K562 (cell line): Measurements from ENCODE around the gene PPY. TPM values are rescaled to one million over a fixed set of nuclear protein-coding genes. Genes with fewer than 3 reads are reported as not detected.

Experiments
- ATAC-seq: fragments of 200-7000 bp; cut with Tn5 transposase; 3 replicates; pipeline ENCODE4 v1.9.1; 2020; ENCODE audit warnings: moderate library complexity
- BruUV-seq: library from RNA; stranded (reverse); fragments of 400-500 nt; replicated peaks from 2 replicates; lab custom pipeline; 2021; lab: Mats Ljungman, UMichigan
- CTCF ChIA-PET: fragments of 300-600 bp; formaldehyde crosslinking; extraction: SDS; loops from one replicate; lab custom pipeline; 2021; ENCODE audit warnings: low intra/inter-chr PET ratio; lab: Yijun Ruan, JAX
- POLR2A ChIA-PET: fragments of 300-600, 350-650 bp; sonication (Branson Sonifier 250); formaldehyde crosslinking; extraction: SDS; loops from one replicate; lab custom pipeline; 2021; ENCODE audit warnings: antibody characterized with exemption, inconsistent platforms; lab: Yijun Ruan, JAX
- DNase-seq, 4 experiments: peaks; one replicate each; pipeline versions ENCODE4 v3.0.0 to v3.0.0-alpha.2; 2011 to 2018; ENCODE audit warnings: low spot score in 3 of 4, mixed read lengths in 3 of 4; ENCODE audit errors: extremely low read depth in 1 of 4
- FAIRE-seq: peaks from 2 replicates; lab custom pipeline; 2011; peaks lifted over from hg19 to GRCh38; lab: Jason Lieb, UNC
- H2AFZ ChIP-seq: 2 replicates; pipeline ENCODE4 v1.6.0; 2011; ENCODE audit warnings: low read depth, low read length, control low read depth, inconsistent platforms
- H3K27ac ChIP-seq: fragments of 200-600 bp; 3 replicates; pipeline ENCODE4 v1.8.0; 2011; ENCODE audit warnings: low read depth, mild to moderate bottlenecking, control low read depth, inconsistent platforms, low read length, moderate library complexity, mixed read lengths; ENCODE audit errors: extremely low read depth
- H3K27me3 ChIP-seq, 2 experiments: fragments of 300-600 bp in 1 of 2; 2 replicates in 1 of 2; 3 replicates in 1 of 2; pipeline versions ENCODE4 v1.6.0 to v1.8.0; 2011; ENCODE audit warnings: inconsistent platforms in 2 of 2, low read length in 2 of 2, mild to moderate bottlenecking in 1 of 2, mixed read lengths in 1 of 2, moderate library complexity in 1 of 2; ENCODE audit not compliant: control insufficient read depth in 2 of 2, insufficient read depth in 2 of 2
- H3K36me3 ChIP-seq: fragments of 300-600 bp; 3 replicates; pipeline ENCODE4 v1.8.0; 2011; ENCODE audit warnings: mild to moderate bottlenecking, low read length, inconsistent platforms; ENCODE audit not compliant: control insufficient read depth, insufficient read depth
- H3K4me1 ChIP-seq, 2 experiments: fragments of 200-600 bp in 1 of 2; replicated peaks in 1 of 2; 2 replicates in 1 of 2; 3 replicates in 1 of 2; pipeline versions ENCODE4 v1.5.1 to v1.8.0; 2011; ENCODE audit warnings: inconsistent platforms in 2 of 2, low read length in 2 of 2, mild to moderate bottlenecking in 1 of 2, mixed read lengths in 1 of 2, moderate library complexity in 1 of 2; ENCODE audit not compliant: control insufficient read depth in 2 of 2, insufficient read depth in 2 of 2
- H3K4me2 ChIP-seq: 2 replicates; pipeline ENCODE4 v1.6.1; 2011; ENCODE audit warnings: low read length, control low read depth, inconsistent platforms, mixed read lengths; ENCODE audit not compliant: insufficient read depth
- H3K4me3 ChIP-seq: fragments of 200-600 bp; sonication (generic), shearing (Covaris generic); 2 replicates; pipeline ENCODE4 v1.5.1; 2016; ENCODE audit warnings: control low read depth, inconsistent platforms
- H3K79me2 ChIP-seq: fragments of 200-600 bp; 3 replicates; pipeline ENCODE4 v1.8.0; 2011; ENCODE audit warnings: low read length, inconsistent platforms; ENCODE audit not compliant: control insufficient read depth, insufficient read depth
- H3K9ac ChIP-seq, 2 experiments: 2 replicates each; pipeline versions ENCODE4 v1.6.0 to v1.6.1; 2011; ENCODE audit warnings: low read depth in 2 of 2, low read length in 2 of 2, control low read depth in 1 of 2, inconsistent platforms in 1 of 2, mild to moderate bottlenecking in 1 of 2, mixed read lengths in 1 of 2; ENCODE audit not compliant: insufficient read depth in 1 of 2
- H3K9me1 ChIP-seq: one replicate; pipeline ENCODE4 v1.6.0; 2011; ENCODE audit warnings: inconsistent platforms, mild to moderate bottlenecking, low read length, moderate library complexity; ENCODE audit not compliant: control insufficient read depth, insufficient read depth
- H3K9me3 ChIP-seq: replicated peaks from 2 replicates; pipeline ENCODE4 v1.5.1; 2011; ENCODE audit warnings: low read depth, low read length, inconsistent platforms; ENCODE audit not compliant: control insufficient read depth, insufficient read depth
- H4K20me1 ChIP-seq: replicated peaks from 2 replicates; pipeline ENCODE4 v1.6.1; 2011; ENCODE audit warnings: low read length, inconsistent platforms, mixed read lengths; ENCODE audit not compliant: control insufficient read depth, insufficient read depth
- ARID1B ChIP-seq: fragments of 450-650 bp; IDR thresholded peaks from 2 replicates; pipeline ENCODE4 v1.6.1; 2016; ENCODE audit warnings: antibody characterized with exemption, mild to moderate bottlenecking, inconsistent platforms
- CHD4 ChIP-seq: fragments of 200-600 bp; sonication (generic); IDR thresholded peaks from 3 replicates; pipeline ENCODE4 v1.6.1; 2012; ENCODE audit warnings: low read depth, mild to moderate bottlenecking, mixed read lengths, low read length, inconsistent platforms; ENCODE audit not compliant: insufficient read depth, insufficient replicate concordance, poor library complexity, severe bottlenecking
- FOSL1 ChIP-seq: fragments of 200-800 bp; sonication (Bioruptor generic); conservative IDR thresholded peaks from 2 replicates; pipeline ENCODE4 v1.6.1; 2016; ENCODE audit warnings: missing genetic modification characterization, missing compliant biosample characterization
- MCM2 ChIP-seq: fragments of 450-650 bp; IDR thresholded peaks from 2 replicates; pipeline ENCODE4 v1.6.1; 2017; ENCODE audit warnings: low read depth, mild to moderate bottlenecking
- MEF2D ChIP-seq: conservative IDR thresholded peaks from 2 replicates; pipeline ENCODE4 v1.6.1; 2016; ENCODE audit warnings: low read depth, missing genetic modification characterization, missing compliant biosample characterization
- NBN ChIP-seq: fragments of 450-650 bp; IDR thresholded peaks from 2 replicates; pipeline ENCODE4 v1.6.1; 2016; ENCODE audit warnings: low read depth, mild to moderate bottlenecking
- NR1H2 ChIP-seq: sonication (generic); formaldehyde crosslinking; IDR thresholded peaks from 2 replicates; pipeline ENCODE4 v1.4.0; 2020; ENCODE audit warnings: mild to moderate bottlenecking, missing genetic modification reagents
- PHF8 ChIP-seq: fragments of 200-600 bp; sonication (generic); IDR thresholded peaks from 2 replicates; pipeline ENCODE4 v1.6.1; 2012; ENCODE audit warnings: mixed run types, mild to moderate bottlenecking, inconsistent platforms, low read length, moderate library complexity, borderline replicate concordance
- POLR2A ChIP-seq: fragments of 450-650 bp; conservative IDR thresholded peaks from 2 replicates; pipeline ENCODE4 v1.6.1; 2016
- RHOXF2B ChIP-seq: fragments of 250-450 bp; sonication (Bioruptor Pico); conservative IDR thresholded peaks from 2 replicates; pipeline ENCODE4 v1.5.1; 2021
- SMARCA4 ChIP-seq: fragments of 450-650 bp; IDR thresholded peaks from 2 replicates; pipeline ENCODE4 v1.6.1; 2016
- ZNF830 ChIP-seq: fragments of 250-450 bp; sonication (Bioruptor Pico); IDR thresholded peaks from 2 replicates; pipeline ENCODE4 v1.5.0; 2021; ENCODE audit warnings: mild to moderate bottlenecking
- WGBS: fragments of 100-300 bp; shearing (Covaris generic); methylation state at CpG from one replicate; pipeline ENCODE4 v1.1.6; 2016; ENCODE audit warnings: low coverage, mixed read lengths; ENCODE audit not compliant: insufficient coverage; ENCODE audit errors: missing lambda C conversion rate; 5-methylcytosine and 5-hydroxymethylcytosine counted together
- in situ Hi-C: fragments of 300-500 bp; cut with MboI; formaldehyde crosslinking; loops from 4 replicates; pipeline ENCODE4 v1.15.0; 2018; ENCODE audit warnings: inconsistent platforms, mixed read lengths
- intact Hi-C: fragments of 100-400 bp; cut with micrococcal nuclease; formaldehyde crosslinking; loops from 2 replicates; pipeline ENCODE4 v1.14.2; 2022
- polyA plus RNA-seq, 8 experiments: library from polyadenylated mRNA; depleted of rRNA in 4 of 8; stranded (reverse) in 5 of 8; unstranded in 3 of 8; fragments of >200 nt; fragmentation: Nextera tagmentation in 2 of 8; fragmentation: Illumina TruSeq in 1 of 8; extraction: Ambion mirVana in 2 of 8; extraction: Trizol in 1 of 8; gene quantifications; 2 replicates each; pipeline versions ENCODE4 v1.2.1 to v1.2.3, GENCODE V29; 2011 to 2014; ENCODE audit warnings: inconsistent platforms in 1 of 8, missing spikeins in 1 of 8
- total RNA-seq, 7 experiments: library from RNA; depleted of rRNA in 6 of 7; stranded (reverse); fragments of >200 nt in 6 of 7; fragmentation: Illumina TruSeq in 2 of 7; extraction: Trizol in 2 of 7; gene quantifications; 2 replicates each; pipeline versions ENCODE4 v1.2.1 to v1.2.3, GENCODE V29; 2011 to 2021; ENCODE audit warnings: low replicate concordance in 1 of 7
- TF ChIP-seq, protein P1 (sequence below): fragments of 450-650 bp; IDR thresholded peaks from 2 replicates; pipeline ENCODE4 v1.6.1; 2016; ENCODE audit warnings: mild to moderate bottlenecking
- TF ChIP-seq, protein P2 (sequence below): fragments of 200-800 bp; sonication (Bioruptor generic); IDR thresholded peaks from 2 replicates; pipeline ENCODE4 v1.6.1; 2017; ENCODE audit warnings: missing genetic modification characterization, missing compliant biosample characterization
- TF ChIP-seq, protein P3 (sequence below): fragments of 250-450 bp; sonication (Bioruptor Pico); IDR thresholded peaks from 2 replicates; pipeline ENCODE4 v1.5.0; 2021; ENCODE audit warnings: mild to moderate bottlenecking, moderate library complexity
- TF ChIP-seq, protein P4 (sequence below): fragments of 450-650 bp; formaldehyde crosslinking; IDR thresholded peaks from 2 replicates; pipeline ENCODE4 v1.4.0; 2020; ENCODE audit warnings: mild to moderate bottlenecking, moderate library complexity

PPY gene
- total and polyA plus RNA-seq, 9 of the 15 experiments (the other 6 are each of a cell fraction or from before 2014, with no cell fraction given) = not detected

DNA sequence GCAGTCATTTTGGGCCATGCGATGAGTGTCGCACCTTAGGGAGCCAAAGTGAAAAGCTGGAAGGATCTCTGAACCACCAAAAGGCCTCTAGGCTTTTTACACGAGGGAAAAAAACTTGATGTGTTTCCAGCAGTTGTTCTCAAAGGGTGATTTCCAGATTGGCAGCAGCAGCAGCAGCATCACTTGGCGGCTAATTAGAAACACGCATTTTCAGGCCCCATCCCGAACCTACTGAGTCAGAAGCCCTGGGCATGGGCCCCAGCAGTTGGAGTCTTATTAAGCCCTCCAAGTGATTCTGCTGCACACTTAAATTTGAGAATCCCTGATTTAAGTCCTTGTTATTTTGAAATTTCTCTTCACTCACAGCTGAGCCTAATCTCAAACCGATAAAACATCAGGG is 36.7 kb upstream of the PPY start:
- intact Hi-C loops (no loop called here), in situ Hi-C loops (no loop called here)
- Histone ChIP-seq H3K9me1 (no peaks in the 10 kb centered on the region), H3K9me3 (no peaks in the 10 kb centered on the region; the same call in 1 of the 2 replicates), H3K9ac (no peak overlapping the region), H3K27me3 (peaks cover 26 to 43% of the 10 kb centered on the region in 2 experiments), H3K27ac (no peak overlapping the region), H3K4me2 (no peak overlapping the region), H3K36me3 (no peaks in the 10 kb centered on the region), H2AFZ (no peak overlapping the region), H3K4me3 (no peak overlapping the region), H4K20me1 (no peaks in the 10 kb centered on the region), H3K79me2 (no peaks in the 10 kb centered on the region), H3K4me1 (peaks cover 5 to 9% of the 10 kb centered on the region in 2 experiments)
- ChIA-PET CTCF (no interaction called here), POLR2A (interaction anchor here (0.7 to 1.1 kb wide), 2 partner anchors 26 to 49 kb away, joined by 4 read pairs; no protein-coding TSS in a partner anchor)
- ATAC-seq = no peak
- no peak for FAIRE-seq
- WGBS = 18% methylated on average over 7 of the region's 7 CpGs
- no TSS peak for BruUV-seq
- DNase-seq = no peak
- TF ChIP-seq, protein P1, sequence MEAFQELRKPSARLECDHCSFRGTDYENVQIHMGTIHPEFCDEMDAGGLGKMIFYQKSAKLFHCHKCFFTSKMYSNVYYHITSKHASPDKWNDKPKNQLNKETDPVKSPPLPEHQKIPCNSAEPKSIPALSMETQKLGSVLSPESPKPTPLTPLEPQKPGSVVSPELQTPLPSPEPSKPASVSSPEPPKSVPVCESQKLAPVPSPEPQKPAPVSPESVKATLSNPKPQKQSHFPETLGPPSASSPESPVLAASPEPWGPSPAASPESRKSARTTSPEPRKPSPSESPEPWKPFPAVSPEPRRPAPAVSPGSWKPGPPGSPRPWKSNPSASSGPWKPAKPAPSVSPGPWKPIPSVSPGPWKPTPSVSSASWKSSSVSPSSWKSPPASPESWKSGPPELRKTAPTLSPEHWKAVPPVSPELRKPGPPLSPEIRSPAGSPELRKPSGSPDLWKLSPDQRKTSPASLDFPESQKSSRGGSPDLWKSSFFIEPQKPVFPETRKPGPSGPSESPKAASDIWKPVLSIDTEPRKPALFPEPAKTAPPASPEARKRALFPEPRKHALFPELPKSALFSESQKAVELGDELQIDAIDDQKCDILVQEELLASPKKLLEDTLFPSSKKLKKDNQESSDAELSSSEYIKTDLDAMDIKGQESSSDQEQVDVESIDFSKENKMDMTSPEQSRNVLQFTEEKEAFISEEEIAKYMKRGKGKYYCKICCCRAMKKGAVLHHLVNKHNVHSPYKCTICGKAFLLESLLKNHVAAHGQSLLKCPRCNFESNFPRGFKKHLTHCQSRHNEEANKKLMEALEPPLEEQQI = no peak
- TF ChIP-seq, protein P2, sequence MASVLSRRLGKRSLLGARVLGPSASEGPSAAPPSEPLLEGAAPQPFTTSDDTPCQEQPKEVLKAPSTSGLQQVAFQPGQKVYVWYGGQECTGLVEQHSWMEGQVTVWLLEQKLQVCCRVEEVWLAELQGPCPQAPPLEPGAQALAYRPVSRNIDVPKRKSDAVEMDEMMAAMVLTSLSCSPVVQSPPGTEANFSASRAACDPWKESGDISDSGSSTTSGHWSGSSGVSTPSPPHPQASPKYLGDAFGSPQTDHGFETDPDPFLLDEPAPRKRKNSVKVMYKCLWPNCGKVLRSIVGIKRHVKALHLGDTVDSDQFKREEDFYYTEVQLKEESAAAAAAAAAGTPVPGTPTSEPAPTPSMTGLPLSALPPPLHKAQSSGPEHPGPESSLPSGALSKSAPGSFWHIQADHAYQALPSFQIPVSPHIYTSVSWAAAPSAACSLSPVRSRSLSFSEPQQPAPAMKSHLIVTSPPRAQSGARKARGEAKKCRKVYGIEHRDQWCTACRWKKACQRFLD (CRISPR knock-in tag) = no peak
- TF ChIP-seq, protein P3, sequence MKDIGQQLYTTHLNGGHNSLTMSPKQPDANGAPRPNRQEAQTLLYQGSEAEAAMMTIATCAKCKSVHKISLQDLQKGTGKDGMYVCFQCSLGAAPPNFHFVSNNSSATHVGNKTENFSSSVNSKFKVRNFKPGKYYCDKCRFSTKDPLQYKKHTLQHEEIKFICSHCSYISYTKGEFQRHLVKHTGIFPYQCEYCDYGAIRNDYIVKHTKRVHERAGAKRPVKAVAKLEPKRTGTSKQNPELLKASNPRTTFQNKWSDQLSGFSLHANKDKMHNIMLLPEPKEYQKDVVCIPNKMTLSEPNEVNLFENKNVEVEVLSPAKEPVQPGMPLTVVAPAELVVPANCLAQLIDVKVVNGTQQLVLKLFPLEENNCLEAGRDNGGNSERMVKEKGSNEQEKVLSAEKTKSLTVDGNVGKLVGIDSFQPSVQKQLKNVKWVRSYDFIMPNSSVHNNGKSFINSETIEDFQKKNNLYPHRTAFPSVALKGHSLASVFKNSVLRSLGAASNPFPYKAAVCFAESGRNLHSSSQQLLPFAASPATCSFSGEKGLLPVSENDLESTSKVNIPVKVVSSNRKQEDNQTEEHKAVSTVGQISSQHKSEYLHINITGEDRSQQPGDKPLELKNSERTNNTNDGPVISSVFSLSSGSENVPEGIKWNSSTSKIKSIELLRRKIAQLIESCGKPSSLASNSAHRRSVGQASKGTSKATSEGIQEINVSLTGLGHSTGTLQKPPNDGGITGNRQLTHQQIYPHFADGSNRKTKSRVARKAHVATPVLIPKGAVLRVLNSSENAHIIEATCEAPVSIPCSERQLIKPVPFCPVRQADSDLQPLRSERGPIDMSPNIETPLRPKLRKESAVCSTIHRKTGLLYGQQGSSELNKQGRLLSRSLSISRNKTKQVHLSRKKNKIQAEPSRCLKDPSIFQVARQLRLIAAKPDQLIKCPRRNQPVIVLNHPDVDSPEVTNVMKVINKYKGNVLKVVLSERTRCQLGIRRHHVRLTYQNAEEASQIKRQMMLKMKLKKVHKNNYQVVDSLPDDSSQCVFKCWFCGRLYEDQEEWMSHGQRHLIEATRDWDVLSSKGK (CRISPR knock-in tag) = no peak
- TF ChIP-seq ARID1B = no peak
- TF ChIP-seq CHD4 = no peak
- TF ChIP-seq MEF2D (tag) = no peak
- no peak for TF ChIP-seq NR1H2 (CRISPR knock-in tag)
- no peak for TF ChIP-seq FOSL1 (tag)
- TF ChIP-seq MCM2 = no peak
- no peak for TF ChIP-seq PHF8
- no peak for TF ChIP-seq RHOXF2B (CRISPR knock-in tag)
- no peak for TF ChIP-seq NBN
- no peak for TF ChIP-seq ZNF830
- TF ChIP-seq POLR2A = no peak
- TF ChIP-seq, protein P4, sequence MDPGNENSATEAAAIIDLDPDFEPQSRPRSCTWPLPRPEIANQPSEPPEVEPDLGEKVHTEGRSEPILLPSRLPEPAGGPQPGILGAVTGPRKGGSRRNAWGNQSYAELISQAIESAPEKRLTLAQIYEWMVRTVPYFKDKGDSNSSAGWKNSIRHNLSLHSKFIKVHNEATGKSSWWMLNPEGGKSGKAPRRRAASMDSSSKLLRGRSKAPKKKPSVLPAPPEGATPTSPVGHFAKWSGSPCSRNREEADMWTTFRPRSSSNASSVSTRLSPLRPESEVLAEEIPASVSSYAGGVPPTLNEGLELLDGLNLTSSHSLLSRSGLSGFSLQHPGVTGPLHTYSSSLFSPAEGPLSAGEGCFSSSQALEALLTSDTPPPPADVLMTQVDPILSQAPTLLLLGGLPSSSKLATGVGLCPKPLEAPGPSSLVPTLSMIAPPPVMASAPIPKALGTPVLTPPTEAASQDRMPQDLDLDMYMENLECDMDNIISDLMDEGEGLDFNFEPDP (CRISPR knock-in tag) = no peak
- no peak for TF ChIP-seq SMARCA4
